T-cell (primary cell): Measurements from ENCODE around the gene HIKESHI. TPM values are rescaled to one million over a fixed set of nuclear protein-coding genes. Genes with fewer than 3 reads are reported as not detected.

Source experiments
- ATAC-seq, 4 experiments: fragments of 200-7000 bp in 3 of 4; fragments of 150-1000 bp in 1 of 4; cut with Tn5 transposase; replicated peaks in 1 of 4; 1 replicate in 3 of 4; 2 replicates in 1 of 4; pipeline ENCODE4 v1.10.0; 2021; ENCODE audit warnings: moderate library complexity in 3 of 4, mild to moderate bottlenecking in 2 of 4, moderate number of reproducible peaks in 1 of 4
- CTCF ChIA-PET, 2 donors: fragments of 300-600 bp; sonication (Branson Sonifier 250); formaldehyde crosslinking; loops; one replicate each; lab custom pipeline; 2022; ENCODE audit warnings: antibody characterized with exemption in 2 of 2; lab: Charles Lee
- POLR2A ChIA-PET, 2 donors: fragments of 300-600 bp; sonication (Branson Sonifier 250); formaldehyde crosslinking; loops; one replicate each; lab custom pipeline; 2022; ENCODE audit warnings: antibody characterized with exemption in 2 of 2; lab: Charles Lee
- DNase-seq, 35 experiments: peaks; one replicate each; pipeline versions ENCODE4 v3.0.0 to v3.0.0-alpha.2; 2013 to 2023
- H3K27ac ChIP-seq: one replicate; pipeline ENCODE4 v1.5.1; 2013; ENCODE audit warnings: low read length
- H3K27me3 ChIP-seq, 2 experiments: replicated peaks in 1 of 2; 1 replicate in 1 of 2; 2 replicates in 1 of 2; pipeline versions ENCODE4 v1.6.1 to v1.7.0; 2013; ENCODE audit warnings: low read length in 1 of 2, mixed read lengths in 1 of 2; ENCODE audit not compliant: control insufficient read depth in 2 of 2, insufficient read depth in 2 of 2; ENCODE audit errors: extremely low read depth in 1 of 2
- H3K36me3 ChIP-seq, 2 donors: 1 replicate in 1 of 2; 2 replicates in 1 of 2; pipeline versions ENCODE4 v1.6.1 to v1.7.0; 2013; ENCODE audit warnings: low read length in 1 of 2; ENCODE audit not compliant: control insufficient read depth in 2 of 2, insufficient read depth in 1 of 2; ENCODE audit errors: extremely low read depth in 1 of 2
- H3K4me1 ChIP-seq, 2 experiments: 1 replicate in 1 of 2; 2 replicates in 1 of 2; pipeline versions ENCODE4 v1.6.1 to v1.7.0; 2013; ENCODE audit warnings: low read length in 2 of 2, mixed read lengths in 1 of 2; ENCODE audit not compliant: insufficient read depth in 2 of 2, control insufficient read depth in 1 of 2; ENCODE audit errors: extremely low read depth in 1 of 2
- H3K4me3 ChIP-seq, 2 donors: 1 replicate in 1 of 2; 2 replicates in 1 of 2; pipeline versions ENCODE4 v1.5.1 to v1.7.0; 2013; ENCODE audit warnings: mild to moderate bottlenecking in 2 of 2, low read length in 1 of 2, moderate library complexity in 1 of 2; ENCODE audit not compliant: control insufficient read depth in 1 of 2; ENCODE audit errors: extremely low read depth in 1 of 2
- H3K9me3 ChIP-seq: 2 replicates; pipeline ENCODE4 v1.7.0; 2013
- H3K27ac Mint-ChIP-seq, 2 donors: one replicate each; pipeline ENCODE4 v1.8.0; 2020 to 2021; ENCODE audit warnings: mild to moderate bottlenecking in 2 of 2, mixed read lengths in 2 of 2
- H3K27me3 Mint-ChIP-seq, 2 donors: one replicate each; pipeline ENCODE4 v1.8.0; 2021 to 2022; ENCODE audit warnings: mixed read lengths in 2 of 2
- H3K36me3 Mint-ChIP-seq: one replicate; pipeline ENCODE4 v1.8.0; 2021; ENCODE audit warnings: mixed read lengths
- H3K4me1 Mint-ChIP-seq, 3 donors: one replicate each; pipeline ENCODE4 v1.8.0; 2020 to 2022; ENCODE audit warnings: mixed read lengths in 3 of 3, mild to moderate bottlenecking in 1 of 3
- H3K4me3 Mint-ChIP-seq, 3 donors: one replicate each; pipeline ENCODE4 v1.8.0; 2020 to 2022; ENCODE audit warnings: mild to moderate bottlenecking in 3 of 3, mixed read lengths in 3 of 3, moderate library complexity in 3 of 3
- H3K9me3 Mint-ChIP-seq, 3 donors: one replicate each; pipeline ENCODE4 v1.8.0; 2020 to 2022; ENCODE audit warnings: mixed read lengths in 3 of 3
- WGBS: methylation state at CpG from one replicate; pipeline ENCODE4 v1.1.5; 2013; ENCODE audit warnings: missing lambda C conversion rate; ENCODE audit not compliant: insufficient coverage; 5-methylcytosine and 5-hydroxymethylcytosine counted together
- total RNA-seq, 35 experiments: library from RNA in 6 of 35; stranded (reverse) in 6 of 35; fragments of 120-200 nt in 1 of 35; gene quantifications; one replicate each; pipeline versions ENCODE4 v1.2.1 to v1.2.4 and lab custom pipeline; 2013 to 2026

HIKESHI gene
- total RNA-seq, 5 donors from 2014 or later (not counting 1 experiment from before 2014, with no cell fraction given) = 20.6 to 32.1 (median 28.7) TPM

- Mint-ChIP-seq H3K27me3 (no peaks in the 10 kb centered on the region), H3K4me1 (peaks cover 0 to 6% (median 5%) of the 10 kb centered on the region in 3 donors), H3K4me3 (no peak overlapping the region), H3K27ac (no peak overlapping the region), H3K9me3 (no peaks in the 10 kb centered on the region), H3K36me3 (peaks cover 33% of the 10 kb centered on the region)
- Histone ChIP-seq H3K9me3 (no peaks in the 10 kb centered on the region), H3K4me3 (no peak overlapping the region), H3K4me1 (no peaks in the 10 kb centered on the region), H3K27ac (no peak overlapping the region), H3K36me3 (peaks cover 5 to 29% of the 10 kb centered on the region in 2 donors), H3K27me3 (no peaks in the 10 kb centered on the region)
- WGBS = no CpG with 5 or more reads among the region's 6 CpGs
- DNase-seq = no peak
- POLR2A ChIA-PET = interaction anchor here in 1 of 2 donors (0.6 to 0.7 kb wide), 2 partner anchors 31 to 509 kb away, joined by 3 to 5 read pairs; no protein-coding TSS in a partner anchor
- CTCF ChIA-PET = interaction anchor here (0.6 to 0.7 kb wide), 2 partner anchors 40 to 221 kb away, joined by 7 to 12 read pairs; no protein-coding TSS in a partner anchor
- no peak for ATAC-seq
Observed at GRCh38 chr11:86262387-86262786, 39.7 kb upstream of the HIKESHI start.

- CTCF ChIA-PET = no interaction called here
- H3K9me3 Mint-ChIP-seq = no peaks in the 10 kb centered on the region
- POLR2A ChIA-PET = no interaction called here
- ATAC-seq (no peak), DNase-seq (no peak)
- no peak overlapping the region for H3K27ac Mint-ChIP-seq
- H3K36me3 ChIP-seq = peaks cover 5 to 27% of the 10 kb centered on the region in 2 donors
- H3K9me3 ChIP-seq = no peaks in the 10 kb centered on the region
- H3K27me3 ChIP-seq = no peaks in the 10 kb centered on the region
- H3K4me1 Mint-ChIP-seq = peaks cover under 1 to 7% (median 6%) of the 10 kb centered on the region in 3 donors
- no peak overlapping the region for H3K4me3 Mint-ChIP-seq
- H3K27ac ChIP-seq = no peak overlapping the region
- H3K27me3 Mint-ChIP-seq = no peaks in the 10 kb centered on the region
- no peak overlapping the region for H3K4me3 ChIP-seq
- WGBS = no CpG with 5 or more reads among the region's 2 CpGs
- H3K4me1 ChIP-seq = no peaks in the 10 kb centered on the region
- peaks cover 39% of the 10 kb centered on the region for H3K36me3 Mint-ChIP-seq
Observed at GRCh38 chr11:86264649-86265048, 37.4 kb upstream of the HIKESHI start.

GRCh38 chr11:86265194-86265593, 36.8 kb upstream of the HIKESHI start:
- H3K27me3 ChIP-seq = no peaks in the 10 kb centered on the region
- Mint-ChIP-seq H3K4me1 (peaks cover 6 to 12% (median 10%) of the 10 kb centered on the region in 3 donors), H3K4me3 (no peak overlapping the region), H3K9me3 (no peaks in the 10 kb centered on the region), H3K27me3 (no peaks in the 10 kb centered on the region), H3K36me3 (peaks cover 41% of the 10 kb centered on the region), H3K27ac (no peak overlapping the region)
- ChIA-PET POLR2A (interaction anchor here in 1 of 2 donors (0.6 kb wide), 1 partner anchor 8 kb away, joined by 6 read pairs; no protein-coding TSS in a partner anchor), CTCF (interaction anchor here in 1 of 2 donors (0.5 to 0.8 kb wide), 2 partner anchors 58 to 224 kb away, joined by 3 read pairs; no protein-coding TSS in a partner anchor)
- DNase-seq = no peak
- no peak overlapping the region for H3K27ac ChIP-seq
- peaks cover 5 to 28% of the 10 kb centered on the region in 2 donors for H3K36me3 ChIP-seq
- no peak for ATAC-seq
- H3K9me3 ChIP-seq = no peaks in the 10 kb centered on the region
- no peak overlapping the region for H3K4me3 ChIP-seq
- no peaks in the 10 kb centered on the region for H3K4me1 ChIP-seq

GRCh38 chr11:86269645-86270044, 32.4 kb upstream of the HIKESHI start:
- H3K27me3 ChIP-seq = no peaks in the 10 kb centered on the region
- no peaks in the 10 kb centered on the region for H3K9me3 ChIP-seq
- H3K36me3 ChIP-seq = peaks cover 0 to 27% of the 10 kb centered on the region in 2 donors
- ATAC-seq (no peak), DNase-seq (no peak)
- ChIA-PET CTCF (no interaction called here), POLR2A (interaction anchor here in 1 of 2 donors (0.8 kb wide), 1 partner anchor 207 kb away, joined by 3 read pairs; no protein-coding TSS in a partner anchor)
- H3K27me3 Mint-ChIP-seq = no peaks in the 10 kb centered on the region
- H3K36me3 Mint-ChIP-seq = peaks cover 64% of the 10 kb centered on the region
- no CpG with 5 or more reads among the region's 1 CpG for WGBS
- H3K27ac Mint-ChIP-seq = no peak overlapping the region
- peaks cover 27 to 36% (median 34%) of the 10 kb centered on the region in 3 donors for H3K4me1 Mint-ChIP-seq
- H3K9me3 Mint-ChIP-seq = no peaks in the 10 kb centered on the region
- H3K4me3 ChIP-seq = no peak overlapping the region
- H3K27ac ChIP-seq = no peak overlapping the region
- H3K4me3 Mint-ChIP-seq = no peak overlapping the region
- peaks cover 0 to 4% of the 10 kb centered on the region in 2 experiments for H3K4me1 ChIP-seq

GRCh38 chr11:86274503-86274902, 27.5 kb upstream of the HIKESHI start:
- Histone ChIP-seq H3K27ac (no peak overlapping the region), H3K9me3 (no peaks in the 10 kb centered on the region), H3K27me3 (no peaks in the 10 kb centered on the region), H3K36me3 (peaks cover 3 to 52% of the 10 kb centered on the region in 2 donors), H3K4me3 (no peak overlapping the region), H3K4me1 (peaks cover 0 to 5% of the 10 kb centered on the region in 2 experiments)
- H3K27me3 Mint-ChIP-seq = no peaks in the 10 kb centered on the region
- peaks cover 30 to 42% (median 40%) of the 10 kb centered on the region in 3 donors for H3K4me1 Mint-ChIP-seq
- H3K36me3 Mint-ChIP-seq = peaks cover 76% of the 10 kb centered on the region
- no peak overlapping the region for H3K4me3 Mint-ChIP-seq
- peaks cover 0 to 4% (median 0%) of the 10 kb centered on the region in 3 donors for H3K9me3 Mint-ChIP-seq
- no peak for ATAC-seq
- H3K27ac Mint-ChIP-seq = no peak overlapping the region
- ChIA-PET CTCF (no interaction called here), POLR2A (no interaction called here)
- WGBS = 100% methylated on average over 1 of the region's 6 CpGs
- peak in 1 of 35 experiments; percentile 21 for DNase-seq

- peaks cover 75% of the 10 kb centered on the region for H3K36me3 Mint-ChIP-seq
- no peak for DNase-seq
- no peak for ATAC-seq
- no peak overlapping the region for H3K27ac Mint-ChIP-seq
- peaks cover 29 to 38% (median 38%) of the 10 kb centered on the region in 3 donors for H3K4me1 Mint-ChIP-seq
- no peaks in the 10 kb centered on the region for H3K9me3 ChIP-seq
- no CpG with 5 or more reads among the region's 4 CpGs for WGBS
- no peak overlapping the region for H3K27ac ChIP-seq
- H3K4me3 ChIP-seq = no peak overlapping the region
- H3K36me3 ChIP-seq = peaks cover 3 to 52% of the 10 kb centered on the region in 2 donors
- no peaks in the 10 kb centered on the region for H3K27me3 ChIP-seq
- ChIA-PET CTCF (interaction anchor here in 1 of 2 donors (1.0 kb wide), 1 partner anchor 9 kb away, joined by 4 read pairs; no protein-coding TSS in a partner anchor), POLR2A (no interaction called here)
- H3K4me1 ChIP-seq = peaks cover 0 to 5% of the 10 kb centered on the region in 2 experiments
- no peak overlapping the region for H3K4me3 Mint-ChIP-seq
- peaks cover 0 to 4% (median 0%) of the 10 kb centered on the region in 3 donors for H3K9me3 Mint-ChIP-seq
- H3K27me3 Mint-ChIP-seq = no peaks in the 10 kb centered on the region
Observed at GRCh38 chr11:86274999-86275398, 27.0 kb upstream of the HIKESHI start.
